GM21737 (cell line): ENCODE data around the gene FAU.
A peak's percentile ranks its signal among the peaks of the same experiment; 100 is the strongest.

Source experiments
- ATAC-seq: cut with Tn5 transposase; IDR thresholded peaks from one replicate; pipeline ENCODE4 v1.9.1; 2021; ENCODE audit warnings: mild to moderate bottlenecking, moderate library complexity; ENCODE audit not compliant: unreplicated experiment

The FAU gene

GRCh38 chr11:65136515-65137096 is 14.7 kb upstream of the FAU start:
- ATAC-seq, result no peak

GRCh38 chr11:65135633-65136145 is 13.8 kb upstream of the FAU start:
- ATAC-seq, result no peak

GRCh38 chr11:65134952-65135632 is 13.2 kb upstream of the FAU start:
- ATAC-seq, result peak; percentile 60

GRCh38 chr11:65134240-65134951 is 12.5 kb upstream of the FAU start, which contains the start of gene SYVN1:
TSS of gene SYVN1 (minus strand) at chr11:65134519. CDS start at chr11:65133601, 918 bp downstream.
- peak; percentile 50 for ATAC-seq

- ATAC-seq, result no peak
Measured at GRCh38 chr11:65133724-65134123, 11.8 kb upstream of the FAU start.

GRCh38 chr11:65132988-65133700 is 11.2 kb upstream of the FAU start:
- ATAC-seq, result no peak

GRCh38 chr11:65132238-65132987 is 10.5 kb upstream of the FAU start:
- ATAC-seq, result peak; percentile 25

GRCh38 chr11:65131895-65132237 is 9.9 kb upstream of the FAU start:
- ATAC-seq, result no peak

GRCh38 chr11:65131417-65131776 is 9.5 kb upstream of the FAU start:
- no peak for ATAC-seq

- ATAC-seq, result no peak
Measured at GRCh38 chr11:65130631-65131416, 8.9 kb upstream of the FAU start.

GRCh38 chr11:65129649-65130441 is 7.9 kb upstream of the FAU start:
- no peak for ATAC-seq

GRCh38 chr11:65128182-65129145 is 6.5 kb upstream of the FAU start:
- no peak for ATAC-seq

- ATAC-seq, result no peak
Measured at GRCh38 chr11:65127473-65128181, 5.7 kb upstream of the FAU start.

GRCh38 chr11:65126624-65127274 is 4.8 kb upstream of the FAU start:
- no peak for ATAC-seq

GRCh38 chr11:65125197-65126056 is 3.5 kb upstream of the FAU start:
- ATAC-seq, result no peak
